Naive thymus-derived CD4-positive, alpha-beta T cell (primary cell): ENCODE results near the gene FAM117B. TPM values are rescaled to one million over a fixed set of nuclear protein-coding genes. Genes with fewer than 3 reads are reported as not detected.
"Not testable (repeated sequence)": the region's sequence is repeated elsewhere in the genome, so short reads cannot be mapped to it uniquely, and the experiment has no call there.

Experiments used
- ATAC-seq: fragments of 150-1000 bp; cut with Tn5 transposase; 2 replicates; pipeline ENCODE4 v1.10.0; 2021; ENCODE audit warnings: mild to moderate bottlenecking, moderate library complexity
- CTCF ChIA-PET: fragments of 350-600 bp; sonication (Branson Sonifier 250); formaldehyde crosslinking; loops from one replicate; lab custom pipeline; 2021; ENCODE audit warnings: antibody characterized with exemption; lab: Charles Lee
- POLR2A ChIA-PET: fragments of 350-600 bp; sonication (Branson Sonifier 250); formaldehyde crosslinking; loops from one replicate; lab custom pipeline; 2021; ENCODE audit warnings: antibody characterized with exemption, inconsistent platforms; lab: Charles Lee
- DNase-seq, 9 donors: peaks; one replicate each; pipeline versions ENCODE4 v3.0.0 to v3.0.0-alpha.2; 2020 to 2022; ENCODE audit warnings: mixed read lengths in 1 of 9
- H3K27ac ChIP-seq: one replicate; pipeline ENCODE4 v1.7.0; 2013; ENCODE audit warnings: mild to moderate bottlenecking, low read depth, low read length, moderate library complexity
- H3K27me3 ChIP-seq, 2 donors: one replicate each; pipeline ENCODE4 v1.7.0; 2013; ENCODE audit warnings: low read length in 2 of 2, mild to moderate bottlenecking in 2 of 2, moderate library complexity in 2 of 2; ENCODE audit not compliant: control insufficient read depth in 2 of 2, insufficient read depth in 2 of 2
- H3K36me3 ChIP-seq, 3 experiments: 1 replicate in 2 of 3; 2 replicates in 1 of 3; pipeline ENCODE4 v1.7.0; 2013; ENCODE audit warnings: low read length in 3 of 3, mild to moderate bottlenecking in 3 of 3, moderate library complexity in 1 of 3; ENCODE audit not compliant: insufficient read depth in 3 of 3, control insufficient read depth in 2 of 3
- H3K4me1 ChIP-seq, 2 donors: one replicate each; pipeline ENCODE4 v1.7.0; 2013; ENCODE audit warnings: low read length in 2 of 2, mild to moderate bottlenecking in 2 of 2, moderate library complexity in 1 of 2; ENCODE audit not compliant: control insufficient read depth in 2 of 2, insufficient read depth in 2 of 2
- H3K4me3 ChIP-seq: 2 replicates; pipeline ENCODE4 v1.7.0; 2013; ENCODE audit warnings: mild to moderate bottlenecking, low read length
- H3K9me3 ChIP-seq, 3 experiments: 1 replicate in 2 of 3; 2 replicates in 1 of 3; pipeline ENCODE4 v1.7.0; 2013; ENCODE audit warnings: low read length in 3 of 3; ENCODE audit not compliant: control insufficient read depth in 2 of 3
- H3K27ac Mint-ChIP-seq, 9 donors: one replicate each; pipeline ENCODE4 v1.8.0; 2020 to 2022; ENCODE audit warnings: mixed read lengths in 9 of 9, mild to moderate bottlenecking in 8 of 9, moderate library complexity in 5 of 9, inconsistent platforms in 2 of 9
- H3K27me3 Mint-ChIP-seq, 5 donors: one replicate each; pipeline ENCODE4 v1.8.0; 2021 to 2022; ENCODE audit warnings: mixed read lengths in 5 of 5, mild to moderate bottlenecking in 1 of 5
- H3K36me3 Mint-ChIP-seq, 5 donors: one replicate each; pipeline ENCODE4 v1.8.0; 2020 to 2022; ENCODE audit warnings: mixed read lengths in 5 of 5, mild to moderate bottlenecking in 3 of 5, inconsistent platforms in 1 of 5
- H3K4me1 Mint-ChIP-seq, 7 donors: one replicate each; pipeline ENCODE4 v1.8.0; 2020 to 2022; ENCODE audit warnings: mixed read lengths in 7 of 7, mild to moderate bottlenecking in 3 of 7, inconsistent platforms in 1 of 7
- H3K4me3 Mint-ChIP-seq, 10 donors: one replicate each; pipeline ENCODE4 v1.8.0; 2020 to 2022; ENCODE audit warnings: mild to moderate bottlenecking in 10 of 10, mixed read lengths in 10 of 10, moderate library complexity in 6 of 10, inconsistent platforms in 2 of 10
- H3K9me3 Mint-ChIP-seq, 11 donors: one replicate each; pipeline ENCODE4 v1.8.0; 2020 to 2022; ENCODE audit warnings: mixed read lengths in 11 of 11, mild to moderate bottlenecking in 4 of 11, inconsistent platforms in 1 of 11, moderate library complexity in 1 of 11
- intact Hi-C, 2 donors: fragments of 100-400 bp; cut with micrococcal nuclease; formaldehyde crosslinking; loops; one replicate each; pipeline ENCODE4 v1.15.1; 2023
- polyA plus RNA-seq, 2 donors: library from polyadenylated mRNA; unstranded; fragments of 300-500 nt; fragmentation: Illumina TruSeq; gene quantifications; one replicate each; pipeline ENCODE4 v1.2.3, GENCODE V29; 2021
- total RNA-seq, 6 experiments: library from RNA in 5 of 6; stranded (reverse) in 5 of 6; gene quantifications; 1 replicate in 5 of 6; 2 replicates in 1 of 6; pipeline ENCODE4 v1.2.3 and lab custom pipeline; 2021 to 2026

The FAM117B gene
- total and polyA plus RNA-seq, 7 experiments from 2014 or later, result 12.8 to 57.9 (median 46.5) TPM

DNA sequence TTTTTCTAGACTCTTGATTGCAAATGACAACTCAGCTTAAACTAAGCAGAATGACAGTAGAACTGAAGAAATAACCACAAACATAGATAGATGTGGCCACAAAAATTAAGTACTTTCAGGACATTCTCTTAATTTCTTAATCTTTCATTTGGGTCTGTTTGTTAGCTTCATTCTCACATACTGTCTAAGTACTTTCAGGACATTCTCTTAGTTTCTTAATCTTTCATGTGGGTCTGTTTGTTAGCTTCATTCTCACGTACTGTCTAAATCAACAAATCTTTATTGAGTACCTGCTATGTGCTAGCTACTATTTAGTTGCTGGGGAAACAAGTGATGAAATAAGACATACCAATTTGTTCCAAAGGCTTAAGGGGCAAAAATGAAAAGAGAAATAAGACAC lies 35.1 kb downstream of the FAM117B start:
- Histone ChIP-seq H3K4me1 (peaks cover 0 to 71% of the 10 kb centered on the region in 2 donors), H3K4me3 (no peak overlapping the region), H3K36me3 (no peaks in the 10 kb centered on the region), H3K27me3 (no peaks in the 10 kb centered on the region), H3K9me3 (no peaks in the 10 kb centered on the region), H3K27ac (peak overlapping the region; percentile 42)
- Mint-ChIP-seq H3K9me3 (peaks cover 0 to 5% (median 0%) of the 10 kb centered on the region in 11 donors), H3K4me3 (peak overlapping the region; percentile 72 to 88 (median 78)), H3K4me1 (peaks cover 51 to 97% (median 86%) of the 10 kb centered on the region in 7 donors), H3K27me3 (no peaks in the 10 kb centered on the region), H3K36me3 (peaks cover 0 to 11% (median 7%) of the 10 kb centered on the region in 5 donors), H3K27ac (peak overlapping the region; percentile 79 to 91 (median 87))
- ATAC-seq (peak; percentile 78), DNase-seq (peak in 5 of 9 donors; percentile 22 to 56 (median 45))
- intact Hi-C loops, result loop anchor here (1.0 to 2.0 kb wide), 4 partner anchors 7 to 35 kb away; partner anchors contain the start of gene FAM117B (in 1 of the 2)
- CTCF ChIA-PET, result interaction anchor here (0.6 to 1.5 kb wide), 5 partner anchors 25 to 1480 kb away, joined by 3 to 7 read pairs (median 4); no protein-coding TSS in a partner anchor
- POLR2A ChIA-PET, result interaction anchor here (0.6 to 11.8 kb wide), 11 partner anchors 9 to 1140 kb away, joined by 3 to 108 read pairs (median 3); partner anchors contain the start of gene FAM117B

GRCh38 chr2:202671317-202672035 lies 36.7 kb downstream of the FAM117B start:
- CTCF ChIA-PET, result interaction anchor here (0.5 to 0.6 kb wide), 2 partner anchors 12 to 59 kb away, joined by 3 read pairs; no protein-coding TSS in a partner anchor
- intact Hi-C loops, result loop anchor here (2.0 kb wide), 2 partner anchors 15 to 37 kb away; partner anchors contain the start of gene FAM117B (in 1 of the 2)
- Histone ChIP-seq H3K27ac (no peak overlapping the region), H3K4me3 (no peak overlapping the region), H3K9me3 (no peaks in the 10 kb centered on the region), H3K36me3 (no peaks in the 10 kb centered on the region), H3K27me3 (no peaks in the 10 kb centered on the region), H3K4me1 (peaks cover 0 to 57% of the 10 kb centered on the region in 2 donors)
- Mint-ChIP-seq H3K9me3 (peaks cover 0 to 7% (median 0%) of the 10 kb centered on the region in 11 donors), H3K4me3 (peak overlapping the region in 6 of 10 donors; percentile 9 to 81 (median 70)), H3K4me1 (peaks cover 42 to 93% (median 80%) of the 10 kb centered on the region in 7 donors), H3K27ac (peak overlapping the region in 5 of 9 donors; percentile 59 to 91 (median 84)), H3K36me3 (peaks cover 0 to 12% (median 10%) of the 10 kb centered on the region in 5 donors), H3K27me3 (no peaks in the 10 kb centered on the region)
- POLR2A ChIA-PET, result interaction anchor here (0.8 to 11.8 kb wide), 8 partner anchors 9 to 66 kb away, joined by 3 to 108 read pairs (median 4); partner anchors contain the start of gene FAM117B
- ATAC-seq, result no peak
- DNase-seq, result no peak

DNA sequence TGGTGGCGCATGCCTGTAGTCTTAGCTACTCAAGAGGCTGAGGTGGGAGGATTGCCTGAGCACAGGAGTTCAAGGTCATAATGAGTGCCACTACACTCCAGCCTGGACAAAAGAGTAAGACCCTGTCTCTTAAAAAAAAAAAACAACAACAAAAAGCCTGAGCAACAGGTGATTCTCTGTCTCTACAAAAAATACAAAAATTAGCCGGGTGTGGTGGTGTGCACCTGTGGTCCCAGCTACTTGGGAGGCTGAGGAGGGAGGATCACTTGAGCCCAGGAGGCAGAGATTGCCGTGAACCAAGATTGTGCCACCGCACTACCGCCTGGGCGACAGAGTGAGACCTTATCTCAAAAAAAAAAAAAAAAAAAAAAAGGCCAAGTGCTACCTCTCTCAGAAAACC lies 40.3 kb downstream of the FAM117B start:
- Mint-ChIP-seq H3K4me1 (peaks cover 32 to 95% (median 81%) of the 10 kb centered on the region in 7 donors), H3K9me3 (peaks cover 4 to 23% (median 12%) of the 10 kb centered on the region in 11 donors), H3K27ac (peak overlapping the region in 6 of 9 donors; percentile 49 to 92 (median 78)), H3K4me3 (peak overlapping the region in 7 of 10 donors; percentile 32 to 75 (median 57)), H3K36me3 (peaks cover 0 to 30% (median 25%) of the 10 kb centered on the region in 5 donors)
- intact Hi-C loops, result loop anchor here in 1 of 2 donors (2.0 kb wide), 1 partner anchor 16 kb away; no protein-coding TSS in a partner anchor
- DNase-seq, H3K36me3 ChIP-seq, H3K27me3 Mint-ChIP-seq, H3K4me3 ChIP-seq, H3K27ac ChIP-seq, H3K27me3 ChIP-seq, H3K9me3 ChIP-seq, ATAC-seq: not testable (repeated sequence)
- ChIA-PET POLR2A (interaction anchor here (0.7 to 3.7 kb wide), 5 partner anchors 31 to 91 kb away, joined by 3 to 25 read pairs (median 4); partner anchors contain the start of gene FAM117B), CTCF (interaction anchor here (0.5 kb wide), 1 partner anchor 32 kb away, joined by 4 read pairs; no protein-coding TSS in a partner anchor)
- H3K4me1 ChIP-seq, result peaks cover 0 to 44% of the 10 kb centered on the region in 2 donors

DNA sequence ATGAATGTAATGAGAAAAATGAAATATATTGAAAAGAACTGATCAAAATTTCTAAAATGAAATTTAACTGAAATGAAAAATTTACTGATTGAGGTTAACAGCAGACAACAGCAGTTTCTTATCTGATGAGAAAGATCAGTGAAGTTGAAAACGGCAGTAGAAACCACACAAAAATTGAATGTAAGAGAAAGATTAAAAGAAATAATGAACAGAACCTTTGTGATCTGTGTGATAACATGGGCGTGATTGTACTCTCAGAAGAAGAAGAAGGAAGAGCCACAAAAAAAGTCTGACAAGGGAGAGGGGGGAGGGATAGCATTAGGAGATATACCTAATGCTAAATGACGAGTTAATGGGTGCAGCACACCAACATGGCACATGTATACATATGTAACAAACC lies 45.2 kb downstream of the FAM117B start:
- Mint-ChIP-seq H3K9me3 (peaks cover 7 to 56% (median 22%) of the 10 kb centered on the region in 11 donors), H3K4me3 (peak overlapping the region in 8 of 10 donors; percentile 1 to 72 (median 28)), H3K27me3 (no peaks in the 10 kb centered on the region), H3K4me1 (peaks cover 16 to 76% (median 61%) of the 10 kb centered on the region in 7 donors), H3K36me3 (peaks cover 0 to 51% (median 40%) of the 10 kb centered on the region in 5 donors), H3K27ac (peak overlapping the region in 8 of 9 donors; percentile 0 to 80 (median 46))
- ATAC-seq, result peak; percentile 40
- H3K4me3 ChIP-seq, result no peak overlapping the region
- H3K27me3 ChIP-seq, result no peaks in the 10 kb centered on the region
- no peaks in the 10 kb centered on the region for H3K36me3 ChIP-seq
- intact Hi-C loops, result loop anchor here in 1 of 2 donors (1.0 kb wide), 1 partner anchor 10 kb away; no protein-coding TSS in a partner anchor
- POLR2A ChIA-PET, result interaction anchor here (1.1 to 1.2 kb wide), 2 partner anchors 17 to 44 kb away, joined by 3 to 6 read pairs; no protein-coding TSS in a partner anchor
- DNase-seq, result peak in 7 of 9 donors; percentile 17 to 60 (median 49)
- peaks cover 0 to 7% of the 10 kb centered on the region in 2 donors for H3K4me1 ChIP-seq
- CTCF ChIA-PET, result no interaction called here
- H3K9me3 ChIP-seq, result peaks cover 0 to 9% (median 0%) of the 10 kb centered on the region in 3 experiments
- H3K27ac ChIP-seq, result no peak overlapping the region

- CTCF ChIA-PET, result no interaction called here
- H3K36me3 Mint-ChIP-seq, result peaks cover 0 to 48% (median 37%) of the 10 kb centered on the region in 5 donors
- POLR2A ChIA-PET, result no interaction called here
- peaks cover 7 to 53% (median 22%) of the 10 kb centered on the region in 11 donors for H3K9me3 Mint-ChIP-seq
- DNase-seq, result no peak
- Histone ChIP-seq H3K27me3 (no peaks in the 10 kb centered on the region), H3K4me1 (peaks cover 0 to 7% of the 10 kb centered on the region in 2 donors), H3K27ac (no peak overlapping the region), H3K36me3 (no peaks in the 10 kb centered on the region), H3K9me3 (peaks cover 0 to 9% (median 0%) of the 10 kb centered on the region in 3 experiments), H3K4me3 (no peak overlapping the region)
- H3K27me3 Mint-ChIP-seq, result no peaks in the 10 kb centered on the region
- peaks cover 15 to 73% (median 57%) of the 10 kb centered on the region in 7 donors for H3K4me1 Mint-ChIP-seq
- H3K4me3 Mint-ChIP-seq, result peak overlapping the region in 2 of 10 donors; percentile 46 to 72
- intact Hi-C loops, result no loop called here
- peak overlapping the region in 6 of 9 donors; percentile 14 to 80 (median 66) for H3K27ac Mint-ChIP-seq
- ATAC-seq, result no peak
Measured at GRCh38 chr2:202680512-202680911, 45.7 kb downstream of the FAM117B start.

DNA sequence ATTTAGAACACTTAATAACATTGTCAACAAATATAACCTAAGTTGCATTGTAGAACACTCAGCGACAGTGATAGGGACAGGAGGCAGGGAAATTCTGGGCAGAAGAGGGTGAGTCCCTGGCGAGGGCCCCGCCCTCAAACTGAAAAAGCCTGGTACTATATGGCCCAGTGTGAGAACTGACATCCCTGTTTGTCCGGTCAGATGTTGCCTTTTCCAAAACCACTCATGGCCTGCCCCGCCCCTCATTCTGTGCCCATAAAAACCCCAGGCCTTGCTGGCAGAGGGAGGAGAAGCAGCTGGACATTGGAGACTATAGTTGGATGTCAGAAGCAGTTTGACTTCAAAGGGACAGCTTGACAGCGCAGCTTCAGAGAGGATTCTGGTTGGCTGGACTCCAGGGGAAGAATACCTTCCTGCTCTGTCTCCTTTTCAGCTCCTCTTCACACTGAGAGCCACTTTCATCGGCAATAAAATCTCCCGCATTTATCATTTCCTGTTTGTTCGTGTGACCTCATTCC lies 47.0 kb downstream of the FAM117B start:
- Mint-ChIP-seq H3K36me3 (peaks cover 0 to 50% (median 42%) of the 10 kb centered on the region in 5 donors), H3K9me3 (peaks cover 7 to 52% (median 23%) of the 10 kb centered on the region in 11 donors), H3K4me1 (peaks cover 12 to 75% (median 58%) of the 10 kb centered on the region in 7 donors), H3K27me3 (no peaks in the 10 kb centered on the region), H3K4me3 (no peak overlapping the region), H3K27ac (no peak overlapping the region)
- no peak overlapping the region for H3K4me3 ChIP-seq
- peaks cover 0 to 7% of the 10 kb centered on the region in 2 donors for H3K4me1 ChIP-seq
- intact Hi-C loops, result no loop called here
- no peaks in the 10 kb centered on the region for H3K27me3 ChIP-seq
- ChIA-PET CTCF (no interaction called here), POLR2A (interaction anchor here (1.1 kb wide), 1 partner anchor 12 kb away, joined by 3 read pairs; no protein-coding TSS in a partner anchor)
- no peak for DNase-seq
- no peak for ATAC-seq
- no peaks in the 10 kb centered on the region for H3K36me3 ChIP-seq
- H3K27ac ChIP-seq, result no peak overlapping the region
- peaks cover 0 to 9% (median 0%) of the 10 kb centered on the region in 3 experiments for H3K9me3 ChIP-seq
